GM18907 (cell line): Measurements from ENCODE around the gene CCDC158.
"Not testable (repeated sequence)": the region's sequence is repeated elsewhere in the genome, so short reads cannot be mapped to it uniquely, and the experiment has no call there.

Experiments
- ATAC-seq: cut with Tn5 transposase; IDR thresholded peaks from one replicate; pipeline ENCODE4 v1.9.1; 2021; ENCODE audit warnings: mild to moderate bottlenecking, moderate library complexity; ENCODE audit not compliant: unreplicated experiment

The CCDC158 gene

DNA sequence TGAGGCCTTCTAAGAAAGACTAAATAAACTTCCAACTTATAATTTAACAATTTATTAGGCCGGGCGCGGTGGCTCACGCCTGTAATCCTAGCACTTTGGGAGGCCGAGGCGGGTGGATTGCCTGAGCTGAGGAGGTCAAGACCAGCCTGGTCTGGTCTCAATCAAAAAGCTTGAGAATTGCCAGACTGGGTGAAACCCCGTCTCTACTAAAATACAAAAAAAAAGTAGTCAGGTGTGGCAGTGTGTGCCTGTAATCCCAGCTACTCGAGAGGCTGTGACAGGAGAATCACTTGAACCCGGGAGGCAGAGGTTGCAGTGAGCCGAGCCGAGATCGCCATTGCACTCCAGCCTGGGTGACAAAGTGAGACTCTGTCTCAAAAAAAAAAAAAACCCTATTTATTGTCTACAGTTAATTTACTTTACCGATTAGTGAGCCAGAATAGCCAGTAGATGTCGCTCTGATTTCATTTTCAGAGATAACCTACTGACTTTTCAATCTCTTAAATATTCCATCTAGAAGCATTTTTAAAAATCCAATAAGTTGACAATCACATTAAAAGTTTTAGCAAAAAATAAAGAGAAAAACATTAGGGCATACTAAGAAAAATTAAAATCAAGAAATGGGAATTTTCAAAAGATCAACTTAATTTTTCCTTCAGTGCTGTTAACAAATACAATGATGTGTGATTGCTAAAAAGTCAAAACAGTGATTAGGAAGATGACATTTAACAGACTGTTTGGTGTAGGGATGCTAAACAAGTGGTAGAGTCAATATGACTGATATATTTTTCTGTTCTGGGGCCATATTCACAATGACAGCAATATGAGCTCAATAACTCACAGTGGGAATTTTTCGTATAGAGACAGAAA lies 9.8 kb upstream of the CCDC158 start:
- no peak for ATAC-seq

GRCh38 chr4:76429636-76430035 lies 8.7 kb upstream of the CCDC158 start:
- no peak for ATAC-seq

GRCh38 chr4:76426272-76426671 lies 5.3 kb upstream of the CCDC158 start:
- no peak for ATAC-seq

GRCh38 chr4:76423159-76423558 lies 2.2 kb upstream of the CCDC158 start:
- ATAC-seq: not testable (repeated sequence)

- ATAC-seq: no peak
Measured at GRCh38 chr4:76420188-76420761, 666 bp downstream of the CCDC158 start.

GRCh38 chr4:76410636-76411035 lies 10.3 kb downstream of the CCDC158 start:
- no peak for ATAC-seq

DNA sequence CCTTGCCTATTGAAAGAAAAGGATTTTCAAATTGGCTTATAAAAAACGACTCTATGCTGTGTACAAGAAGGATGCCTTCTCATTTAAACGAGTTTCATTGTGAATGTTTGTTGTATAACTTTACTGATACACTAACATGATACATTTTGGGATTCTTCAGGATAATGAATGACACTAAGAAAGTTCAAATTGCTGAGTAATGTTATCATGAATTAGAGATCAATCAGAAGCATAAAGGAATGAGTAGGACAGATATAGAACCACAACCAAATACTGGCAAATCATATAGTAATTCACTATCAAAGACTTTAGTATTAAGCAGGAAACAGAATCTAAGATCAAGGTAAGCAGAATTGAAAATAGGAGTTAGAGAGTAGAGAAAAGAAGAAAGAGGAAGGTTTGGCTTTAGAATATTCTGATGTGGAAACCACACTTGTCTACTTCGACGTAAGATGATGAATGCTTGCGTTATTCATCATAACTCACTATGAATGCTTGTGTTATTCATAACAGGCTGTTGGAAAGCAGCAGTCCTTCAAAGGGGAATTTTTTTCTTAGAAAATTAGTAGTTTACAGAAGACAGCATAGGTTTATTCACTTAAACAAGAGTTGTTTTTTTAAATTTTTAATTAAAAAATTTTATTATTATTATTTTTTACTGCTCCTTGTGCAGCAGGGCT lies 13.4 kb downstream of the CCDC158 start:
- ATAC-seq: no peak

DNA sequence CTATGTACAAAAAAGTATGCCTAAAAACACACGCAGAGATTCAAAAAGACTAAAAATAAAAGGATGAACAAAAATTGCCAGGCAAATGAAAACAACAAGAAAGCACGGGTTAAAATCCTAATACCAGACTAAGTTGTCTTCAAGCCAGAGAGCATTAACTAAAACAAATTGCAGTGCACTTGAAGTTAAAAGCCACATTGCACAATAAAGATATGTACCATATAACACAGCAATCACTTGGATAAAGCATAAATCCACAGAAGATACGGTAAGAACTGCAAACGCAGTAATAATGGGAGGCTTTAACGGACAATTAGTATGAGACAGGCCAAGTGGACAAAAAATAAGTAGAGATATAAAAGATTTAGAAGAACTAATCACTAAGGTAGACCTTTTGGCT lies 14.9 kb downstream of the CCDC158 start:
- ATAC-seq: no peak

DNA sequence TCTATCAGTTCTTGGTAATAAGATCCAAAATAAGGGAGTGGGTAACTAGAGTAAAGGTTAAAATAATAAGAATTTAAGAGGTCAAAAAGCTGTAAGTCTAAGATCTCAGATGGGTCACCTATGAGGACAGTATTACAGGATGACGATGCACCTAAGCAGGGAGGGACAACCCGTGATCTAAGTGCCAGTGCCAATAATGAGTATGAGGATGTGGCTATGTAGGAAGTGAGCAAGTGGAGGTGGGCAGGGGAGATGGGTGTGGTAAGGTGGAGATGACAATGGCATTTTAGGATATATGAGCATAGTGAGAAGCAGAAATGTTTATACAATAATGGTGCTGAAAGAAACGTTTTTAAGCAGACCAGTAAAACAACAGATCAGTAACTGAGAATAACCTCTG lies 19.3 kb downstream of the CCDC158 start:
- no peak for ATAC-seq

DNA sequence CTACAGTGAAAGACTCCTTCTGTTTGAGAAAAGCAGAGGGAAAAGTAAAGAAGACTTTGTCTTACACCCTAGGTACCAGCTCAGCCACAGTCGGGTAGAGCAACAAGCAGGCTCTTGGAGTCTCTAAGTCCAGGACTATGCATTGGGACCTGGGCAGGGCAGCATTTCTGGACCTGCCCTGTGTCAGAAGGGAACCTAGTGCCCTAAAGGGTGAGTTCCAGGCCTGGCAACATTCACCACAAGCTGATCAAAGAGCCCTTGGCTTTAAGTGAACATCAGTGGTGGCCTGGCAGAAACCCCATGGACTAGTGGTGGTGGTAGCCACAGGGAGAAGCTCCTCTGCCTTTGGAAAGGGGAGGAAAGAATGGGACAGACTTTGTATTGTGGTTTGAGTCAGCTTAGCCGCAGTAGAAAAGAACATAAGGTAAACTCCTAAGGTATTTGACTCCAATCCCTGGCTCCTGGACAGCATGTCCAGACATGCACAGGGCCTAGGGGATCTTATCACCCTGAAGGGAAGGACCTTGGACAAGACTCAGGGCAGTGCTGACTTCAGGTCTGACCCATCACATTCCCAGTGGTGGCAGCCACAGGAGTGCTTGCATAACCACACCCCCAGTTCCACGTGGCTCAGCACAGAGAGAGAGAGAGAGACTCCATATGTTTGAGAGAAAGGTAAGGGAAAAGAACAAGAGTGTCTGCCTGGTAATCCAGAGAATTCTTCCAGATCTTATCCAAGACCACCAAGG lies 32.6 kb downstream of the CCDC158 start:
- ATAC-seq: no peak

DNA sequence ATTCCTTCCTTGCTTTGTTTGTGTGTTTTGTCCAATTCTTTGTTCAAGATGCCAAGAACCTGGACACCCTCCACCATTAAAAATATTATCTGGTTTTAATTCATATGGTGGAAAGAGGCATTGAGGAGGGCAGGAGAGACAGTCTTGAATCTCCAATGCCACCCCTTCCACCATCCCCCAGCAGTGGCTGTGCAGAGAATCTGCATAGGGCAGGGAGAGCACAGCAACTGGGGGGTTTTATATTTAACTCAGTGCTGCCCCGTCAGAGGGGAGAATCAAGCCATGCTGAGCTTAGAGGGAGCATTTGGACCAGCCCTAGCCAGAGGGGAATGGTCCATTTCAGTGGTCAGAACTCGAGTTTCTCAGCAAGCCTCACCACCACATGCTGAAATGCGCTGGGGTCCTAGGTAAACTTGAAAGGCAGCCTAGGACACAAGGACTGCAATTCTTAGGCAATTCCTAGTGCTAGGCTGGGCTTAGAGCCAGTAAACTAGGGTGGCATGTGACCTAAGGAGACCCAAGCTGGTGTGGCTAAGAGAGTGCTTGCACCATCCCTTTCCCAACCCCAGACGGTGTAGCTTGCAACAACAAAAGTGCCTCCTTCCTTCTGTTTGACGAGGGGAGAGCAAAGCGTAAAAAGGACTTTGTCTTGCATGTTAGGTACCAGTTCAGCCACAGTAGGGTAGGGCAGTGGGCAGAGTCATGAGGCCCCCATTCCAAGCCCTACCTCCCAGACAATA lies 34.2 kb downstream of the CCDC158 start:
- no peak for ATAC-seq

DNA sequence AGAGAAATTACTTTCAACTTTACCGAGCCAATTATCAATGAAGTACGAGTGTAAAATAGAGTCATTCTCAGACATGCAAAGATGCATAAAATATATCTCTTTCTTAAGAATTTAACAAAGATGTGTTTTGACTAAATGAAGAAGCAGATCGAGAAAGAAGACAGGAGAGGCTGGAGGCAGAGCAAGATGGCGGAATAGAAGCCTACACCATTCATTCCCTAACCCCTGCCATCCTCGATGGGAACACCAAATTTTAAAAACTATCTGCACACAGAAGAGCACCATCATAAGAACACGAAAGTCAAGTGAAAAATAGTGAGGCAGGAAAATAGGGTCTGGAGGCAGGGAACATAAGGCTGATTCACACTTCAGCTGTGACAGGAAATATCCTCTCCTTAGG lies 35.0 kb downstream of the CCDC158 start:
- ATAC-seq: no peak

- no peak for ATAC-seq
Measured at GRCh38 chr4:76384052-76384451, 36.9 kb downstream of the CCDC158 start.

DNA sequence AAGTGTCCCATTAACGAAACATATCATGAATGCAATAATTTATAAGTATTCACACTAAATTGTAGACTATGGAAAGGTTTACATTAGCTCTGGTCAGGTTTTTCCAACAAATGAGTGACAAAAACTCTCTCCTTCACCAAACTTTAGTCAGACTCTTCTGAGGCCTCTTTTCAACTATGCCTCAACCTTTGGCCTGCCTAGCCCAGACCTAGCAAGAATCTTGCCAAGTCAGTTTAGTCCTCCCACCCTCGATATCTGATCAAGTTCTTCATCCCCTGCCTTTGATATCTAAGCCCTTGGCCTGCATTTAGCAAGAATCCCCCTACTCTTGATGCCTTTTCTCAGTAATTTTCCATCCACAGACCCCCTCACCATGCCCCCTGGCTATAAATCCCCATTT lies 37.9 kb downstream of the CCDC158 start:
- ATAC-seq: no peak

DNA sequence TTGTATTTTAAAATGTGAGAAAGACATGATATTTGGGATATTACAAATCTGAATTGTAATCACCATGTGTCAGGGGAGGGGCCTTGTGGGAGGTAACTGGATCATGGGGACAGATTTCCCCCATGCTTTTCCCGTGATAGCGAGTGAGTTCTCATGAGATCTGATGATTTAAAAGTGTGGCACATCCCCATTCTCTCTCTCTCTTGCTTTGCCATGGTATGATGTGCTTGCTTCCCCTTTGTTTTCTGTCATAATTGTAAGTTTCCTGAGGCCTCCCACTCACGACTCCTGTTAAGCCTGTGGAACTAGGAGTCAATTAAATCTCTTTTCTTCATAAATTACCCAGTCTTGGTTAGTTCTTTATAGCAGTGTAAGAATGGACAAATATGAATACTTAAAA lies 39.0 kb downstream of the CCDC158 start:
- no peak for ATAC-seq

DNA sequence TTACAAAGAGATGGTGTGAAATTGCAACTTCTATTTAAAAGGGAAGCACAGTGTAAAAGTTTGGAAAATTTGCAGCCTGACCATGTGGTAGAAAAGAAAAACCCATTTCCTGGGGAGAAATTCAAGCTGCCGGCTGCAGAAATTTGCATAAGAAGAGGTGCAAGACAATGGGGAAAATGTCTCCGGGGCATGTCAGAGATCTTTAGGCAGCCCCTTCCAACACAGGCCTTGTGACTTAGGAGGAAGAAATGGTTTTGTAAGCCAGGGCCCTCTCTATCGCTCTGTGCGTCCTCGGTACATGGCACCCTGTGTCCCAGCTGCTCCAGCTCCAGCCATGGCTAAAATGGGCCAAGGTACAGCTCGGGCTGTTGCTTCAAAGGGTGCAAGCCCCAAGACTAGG lies 40.4 kb downstream of the CCDC158 start:
- ATAC-seq: no peak

DNA sequence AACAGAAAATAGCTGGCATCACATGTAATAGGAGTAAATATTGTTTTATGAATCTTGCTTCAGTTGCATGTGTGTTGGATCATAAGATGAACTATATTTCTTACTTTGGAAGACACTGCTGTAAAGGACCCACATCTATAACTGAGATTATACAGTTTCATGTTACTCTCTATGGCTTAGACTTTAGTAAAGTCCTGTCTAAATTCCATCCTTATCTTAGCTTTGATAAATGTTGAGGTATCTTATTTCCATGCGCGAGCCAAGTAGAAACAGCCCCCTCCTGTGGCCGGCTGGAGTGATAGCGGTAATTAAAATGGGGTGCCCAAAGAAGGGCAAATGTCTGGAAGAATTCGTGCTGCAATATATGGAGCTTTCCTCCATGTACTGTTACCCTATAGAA lies 43.0 kb downstream of the CCDC158 start:
- no peak for ATAC-seq

DNA sequence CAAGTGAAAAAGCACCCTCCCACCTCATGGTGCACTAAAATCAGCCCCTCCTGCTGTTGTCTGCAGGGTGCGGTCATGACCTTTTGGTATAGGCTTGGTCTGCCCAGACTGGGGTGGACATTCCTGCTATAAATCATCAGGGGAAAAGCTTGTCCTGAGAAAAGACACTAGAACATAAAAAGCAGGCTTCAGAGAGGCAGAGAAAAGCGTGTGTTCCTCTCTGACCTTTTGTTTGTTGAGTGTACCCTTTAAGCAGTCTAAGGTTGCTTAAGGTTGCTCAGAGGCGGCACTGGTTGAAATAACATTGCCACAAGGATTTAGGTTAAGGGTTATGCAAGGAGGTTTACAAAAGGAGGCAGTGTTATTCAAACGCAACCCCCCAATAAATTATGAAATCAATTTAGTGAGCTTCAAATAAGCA lies 43.5 kb downstream of the CCDC158 start:
- no peak for ATAC-seq

DNA sequence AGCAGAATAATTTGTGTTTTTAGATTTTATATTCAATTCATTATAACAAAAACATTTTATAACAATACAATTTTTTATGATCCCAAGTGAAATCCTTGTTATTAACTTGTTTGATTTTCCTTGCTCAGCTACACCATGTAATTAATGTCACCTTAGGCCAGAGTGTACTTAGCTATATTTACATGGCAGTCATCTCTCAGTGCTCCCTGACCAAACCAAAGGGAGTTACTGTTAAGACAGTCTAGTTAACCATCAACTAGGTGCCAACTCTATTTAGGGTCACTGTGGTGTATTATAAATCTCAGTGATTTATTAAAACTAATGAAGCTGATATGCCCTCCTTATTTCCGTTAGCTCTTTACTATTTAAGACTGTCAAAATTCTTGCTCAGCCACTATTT lies 44.4 kb downstream of the CCDC158 start:
- ATAC-seq: no peak

GRCh38 chr4:76375703-76376102 lies 45.2 kb downstream of the CCDC158 start:
- no peak for ATAC-seq

DNA sequence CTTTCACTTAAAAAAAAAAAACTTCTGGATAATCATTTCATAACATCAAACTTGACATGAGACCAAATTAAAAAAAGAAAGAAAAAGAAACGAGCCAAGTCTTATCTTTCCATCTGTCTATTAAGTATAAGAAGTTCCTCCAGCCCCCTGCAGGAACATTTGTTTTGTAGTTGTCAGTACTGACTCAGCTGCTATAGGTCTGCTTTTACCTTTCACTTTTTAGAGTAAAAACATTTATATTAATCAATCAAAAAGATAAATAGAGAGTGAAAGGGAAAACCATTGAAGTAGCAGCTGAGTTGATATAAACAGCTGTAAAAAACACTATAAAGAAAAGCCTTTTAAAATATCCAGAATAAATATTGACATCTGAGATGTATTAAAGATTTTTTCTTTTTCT lies 46.1 kb downstream of the CCDC158 start:
- ATAC-seq: no peak
